Liver (tissue), 3 donors: ENCODE data around the gene ANTXR2.

ENCODE experiments used
- ATF3 ChIP-seq: IDR thresholded peaks from 2 replicates; pipeline ENCODE4 v1.6.1; 2016; ENCODE audit warnings: antibody characterized with exemption
- CTCF ChIP-seq: fragments of 150-350 bp; IDR thresholded peaks from 2 replicates; pipeline ENCODE4 v1.5.1; 2017; ENCODE audit warnings: improper control_type of control experiment, low read depth, low read length; ENCODE audit not compliant: missing input control
- EGR1 ChIP-seq, 2 donors: IDR thresholded peaks; 2 replicates each; pipeline ENCODE4 v1.6.1; 2016 to 2018; ENCODE audit warnings: antibody characterized with exemption in 2 of 2, low read depth in 2 of 2
- GABPA ChIP-seq, 2 donors: IDR thresholded peaks in 1 of 2; conservative IDR thresholded peaks in 1 of 2; 2 replicates each; pipeline ENCODE4 v1.6.1; 2016; ENCODE audit warnings: antibody characterized with exemption in 2 of 2, mild to moderate bottlenecking in 1 of 2, moderate library complexity in 1 of 2
- HNF4A ChIP-seq, 2 donors: conservative IDR thresholded peaks; 2 replicates each; pipeline ENCODE4 v1.6.1; 2016; ENCODE audit warnings: antibody characterized with exemption in 2 of 2, mild to moderate bottlenecking in 2 of 2
- MAX ChIP-seq: IDR thresholded peaks from 2 replicates; pipeline ENCODE4 v1.6.1; 2016; ENCODE audit warnings: antibody characterized with exemption
- SP1 ChIP-seq: IDR thresholded peaks from 2 replicates; pipeline ENCODE4 v1.6.1; 2018; ENCODE audit warnings: antibody characterized with exemption, mild to moderate bottlenecking
- YY1 ChIP-seq: IDR thresholded peaks from 2 replicates; pipeline ENCODE4 v1.6.1; 2016; ENCODE audit warnings: antibody characterized with exemption, mild to moderate bottlenecking
- TF ChIP-seq, protein P1 (sequence below): IDR thresholded peaks from 2 replicates; pipeline ENCODE4 v1.6.1; 2016; ENCODE audit warnings: antibody characterized with exemption, mild to moderate bottlenecking
- donor health status: healthy.
- donor health status: healthy.

GRCh38 chr4:79947386-79947785, 125.6 kb downstream of the ANTXR2 start:
- TF ChIP-seq CTCF (no peak), MAX (no peak), EGR1 (IDR thresholded peaks at IDR 0.05; ENCODE audit: low read depth in 2 of 2) (no peak), GABPA (IDR thresholded peaks at IDR 0.05 in 1 of 2, conservative IDR thresholded peaks at IDR 0.05 in 1 of 2) (no peak), ATF3 (no peak), YY1 (no peak), HNF4A (conservative IDR thresholded peaks at IDR 0.05) (no peak), SP1 (no peak)
- TF ChIP-seq, protein P1, sequence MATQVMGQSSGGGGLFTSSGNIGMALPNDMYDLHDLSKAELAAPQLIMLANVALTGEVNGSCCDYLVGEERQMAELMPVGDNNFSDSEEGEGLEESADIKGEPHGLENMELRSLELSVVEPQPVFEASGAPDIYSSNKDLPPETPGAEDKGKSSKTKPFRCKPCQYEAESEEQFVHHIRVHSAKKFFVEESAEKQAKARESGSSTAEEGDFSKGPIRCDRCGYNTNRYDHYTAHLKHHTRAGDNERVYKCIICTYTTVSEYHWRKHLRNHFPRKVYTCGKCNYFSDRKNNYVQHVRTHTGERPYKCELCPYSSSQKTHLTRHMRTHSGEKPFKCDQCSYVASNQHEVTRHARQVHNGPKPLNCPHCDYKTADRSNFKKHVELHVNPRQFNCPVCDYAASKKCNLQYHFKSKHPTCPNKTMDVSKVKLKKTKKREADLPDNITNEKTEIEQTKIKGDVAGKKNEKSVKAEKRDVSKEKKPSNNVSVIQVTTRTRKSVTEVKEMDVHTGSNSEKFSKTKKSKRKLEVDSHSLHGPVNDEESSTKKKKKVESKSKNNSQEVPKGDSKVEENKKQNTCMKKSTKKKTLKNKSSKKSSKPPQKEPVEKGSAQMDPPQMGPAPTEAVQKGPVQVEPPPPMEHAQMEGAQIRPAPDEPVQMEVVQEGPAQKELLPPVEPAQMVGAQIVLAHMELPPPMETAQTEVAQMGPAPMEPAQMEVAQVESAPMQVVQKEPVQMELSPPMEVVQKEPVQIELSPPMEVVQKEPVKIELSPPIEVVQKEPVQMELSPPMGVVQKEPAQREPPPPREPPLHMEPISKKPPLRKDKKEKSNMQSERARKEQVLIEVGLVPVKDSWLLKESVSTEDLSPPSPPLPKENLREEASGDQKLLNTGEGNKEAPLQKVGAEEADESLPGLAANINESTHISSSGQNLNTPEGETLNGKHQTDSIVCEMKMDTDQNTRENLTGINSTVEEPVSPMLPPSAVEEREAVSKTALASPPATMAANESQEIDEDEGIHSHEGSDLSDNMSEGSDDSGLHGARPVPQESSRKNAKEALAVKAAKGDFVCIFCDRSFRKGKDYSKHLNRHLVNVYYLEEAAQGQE: no peak
